RWPE1 (cell line): ENCODE measurements around the gene PERM1.

ENCODE experiments used
- CTCF ChIA-PET: fragments of 350-600 bp; sonication (Branson Sonifier 250); formaldehyde crosslinking; extraction: SDS; loops from one replicate; lab custom pipeline; 2021; lab: Yijun Ruan, JAX
- POLR2A ChIA-PET: fragments of 400-600 bp; formaldehyde crosslinking; extraction: SDS; loops from one replicate; lab custom pipeline; 2020; ENCODE audit warnings: antibody characterized with exemption; ENCODE audit not compliant: low non-redundant PET; lab: Yijun Ruan, JAX
- DNase-seq: peaks from one replicate; pipeline ENCODE4 v3.0.0; 2012; ENCODE audit warnings: low spot score
- H3K27ac ChIP-seq: fragments of 450-650 bp; 2 replicates; pipeline ENCODE4 v1.5.1; 2017
- CTCF ChIP-seq: fragments of 450-650 bp; conservative IDR thresholded peaks from 2 replicates; pipeline ENCODE4 v1.5.1; 2017; ENCODE audit warnings: low read depth, mild to moderate bottlenecking

PERM1 gene

GRCh38 chr1:960363-961131, 21.3 kb downstream of the PERM1 start, which contains the start of gene KLHL17:
TSS of gene KLHL17 (plus strand) at chr1:960584. CDS start at chr1:960694, 110 bp downstream.
- ChIA-PET CTCF (no interaction called here), POLR2A (no interaction called here)
- no peak for TF ChIP-seq CTCF
- peak; percentile 62 for DNase-seq
- H3K27ac ChIP-seq: peak within 1 kb of the TSS; percentile 69

- H3K27ac ChIP-seq: peak overlapping the region; percentile 69
- TF ChIP-seq CTCF: no peak
- no peak for DNase-seq
- ChIA-PET CTCF (interaction anchor here (0.7 to 1.1 kb wide), 3 partner anchors 16 to 25 kb away, joined by 3 to 8 read pairs (median 4); no protein-coding TSS in a partner anchor), POLR2A (no interaction called here)
Observed at GRCh38 chr1:959731-960362, 22.0 kb downstream of the PERM1 start.

GRCh38 chr1:958823-959730, 22.8 kb downstream of the PERM1 start, which contains the start of gene NOC2L:
TSS of gene NOC2L (minus strand) at chr1:959256. CDS start at chr1:959240, 16 bp downstream.
- POLR2A ChIA-PET: no interaction called here
- no peak for TF ChIP-seq CTCF
- DNase-seq: peak; percentile 78
- CTCF ChIA-PET: interaction anchor here (0.7 to 1.1 kb wide), 4 partner anchors 17 to 40 kb away, joined by 3 to 8 read pairs (median 4); no protein-coding TSS in a partner anchor
- H3K27ac ChIP-seq: peak within 1 kb of the TSS; percentile 69

- CTCF ChIA-PET: no interaction called here
- no peak for DNase-seq
- POLR2A ChIA-PET: no interaction called here
Observed at GRCh38 chr1:956636-957035, 25.3 kb downstream of the PERM1 start.

GRCh38 chr1:955474-955873, 26.4 kb downstream of the PERM1 start:
- POLR2A ChIA-PET: no interaction called here
- CTCF ChIA-PET: no interaction called here
- H3K27ac ChIP-seq: no peak overlapping the region
- no peak for TF ChIP-seq CTCF
- DNase-seq: no peak

More at GRCh38 chr1:956636-957035, 25.3 kb downstream of the PERM1 start:
- H3K27ac ChIP-seq: no peak overlapping the region
- TF ChIP-seq CTCF: no peak

GRCh38 chr1:954927-955326, 27.0 kb downstream of the PERM1 start:
- no peak overlapping the region for H3K27ac ChIP-seq
- TF ChIP-seq CTCF: no peak
- CTCF ChIA-PET: no interaction called here
- no peak for DNase-seq
- POLR2A ChIA-PET: no interaction called here
